BLaER1 (cell line): ENCODE data around the gene DDX56.
"Not testable (repeated sequence)": the region's sequence is repeated elsewhere in the genome, so short reads cannot be mapped to it uniquely, and the experiment has no call there.

ENCODE experiments used
- H3K27ac ChIP-seq: shearing (Covaris generic); formaldehyde crosslinking; 2 replicates; pipeline ENCODE4 v1.8.1; 2022
- H3K27me3 ChIP-seq: shearing (Covaris generic); formaldehyde crosslinking; 2 replicates; pipeline ENCODE4 v1.8.1; 2022
- H3K36me3 ChIP-seq: shearing (Covaris generic); formaldehyde crosslinking; 2 replicates; pipeline ENCODE4 v1.8.1; 2022
- H3K4me1 ChIP-seq: shearing (Covaris generic); formaldehyde crosslinking; 2 replicates; pipeline ENCODE4 v1.8.1; 2022
- H3K4me2 ChIP-seq: shearing (Covaris generic); formaldehyde crosslinking; 2 replicates; pipeline ENCODE4 v1.8.1; 2022
- H3K4me3 ChIP-seq: shearing (Covaris generic); formaldehyde crosslinking; 2 replicates; pipeline ENCODE4 v1.8.1; 2022
- H3K9ac ChIP-seq: shearing (Covaris generic); formaldehyde crosslinking; 2 replicates; pipeline ENCODE4 v1.8.1; 2022
- H3K9me3 ChIP-seq: shearing (Covaris generic); formaldehyde crosslinking; 2 replicates; pipeline ENCODE4 v1.8.1; 2022
- H4K20me1 ChIP-seq: shearing (Covaris generic); formaldehyde crosslinking; 2 replicates; pipeline ENCODE4 v1.8.1; 2022
- Cebpa-rat ChIP-seq: shearing (Covaris generic); IDR thresholded peaks from 2 replicates; pipeline ENCODE4 v1.8.1; 2022

Gene DDX56

GRCh38 chr7:44565097-44565794 is 8.5 kb downstream of the DDX56 start:
- Histone ChIP-seq H3K27me3 (no peaks in the 10 kb centered on the region), H4K20me1 (peaks cover 74% of the 10 kb centered on the region), H3K4me1 (no peaks in the 10 kb centered on the region), H3K27ac (no peak overlapping the region), H3K4me2 (no peak overlapping the region), H3K9ac (no peak overlapping the region), H3K9me3 (no peaks in the 10 kb centered on the region), H3K36me3 (peaks cover 75% of the 10 kb centered on the region), H3K4me3 (no peak overlapping the region)
- TF ChIP-seq Cebpa-rat, result no peak

- peaks cover 69% of the 10 kb centered on the region for H3K36me3 ChIP-seq
- H3K9ac ChIP-seq, result no peak overlapping the region
- no peak overlapping the region for H3K27ac ChIP-seq
- H3K27me3 ChIP-seq, result no peaks in the 10 kb centered on the region
- H3K4me1 ChIP-seq, result no peaks in the 10 kb centered on the region
- no peak overlapping the region for H3K4me2 ChIP-seq
- no peak for TF ChIP-seq Cebpa-rat
- H3K9me3 ChIP-seq, result no peaks in the 10 kb centered on the region
- no peak overlapping the region for H3K4me3 ChIP-seq
- H4K20me1 ChIP-seq, result peaks cover 68% of the 10 kb centered on the region
These were observed 9.1 kb downstream of the DDX56 start for GRCh38 chr7:44564606-44565005.

- Histone ChIP-seq H3K4me3 (no peak overlapping the region), H3K27me3 (no peaks in the 10 kb centered on the region), H4K20me1 (peaks cover 54% of the 10 kb centered on the region), H3K4me2 (no peak overlapping the region), H3K36me3 (peaks cover 55% of the 10 kb centered on the region), H3K9me3 (no peaks in the 10 kb centered on the region), H3K9ac (no peak overlapping the region), H3K4me1 (no peaks in the 10 kb centered on the region), H3K27ac (no peak overlapping the region)
- no peak for TF ChIP-seq Cebpa-rat
These were observed 10.5 kb downstream of the DDX56 start for GRCh38 chr7:44563171-44563679.

- peaks cover 48% of the 10 kb centered on the region for H4K20me1 ChIP-seq
- H3K4me2 ChIP-seq, result not testable (repeated sequence)
These were observed 11.1 kb downstream of the DDX56 start for GRCh38 chr7:44562622-44562962.

GRCh38 chr7:44561962-44562621 is 11.6 kb downstream of the DDX56 start:
- Histone ChIP-seq H3K36me3 (peaks cover 44% of the 10 kb centered on the region), H3K27me3 (no peaks in the 10 kb centered on the region), H3K9me3 (no peaks in the 10 kb centered on the region), H3K4me1 (no peaks in the 10 kb centered on the region), H4K20me1 (peaks cover 43% of the 10 kb centered on the region), H3K9ac (no peak overlapping the region), H3K4me3 (no peak overlapping the region), H3K4me2 (no peak overlapping the region), H3K27ac (no peak overlapping the region)
- no peak for TF ChIP-seq Cebpa-rat

More at GRCh38 chr7:44562622-44562962, 11.1 kb downstream of the DDX56 start:
- not testable (repeated sequence) for H3K27ac ChIP-seq, H3K9me3 ChIP-seq, H3K4me1 ChIP-seq, H3K9ac ChIP-seq, H3K27me3 ChIP-seq, H3K4me3 ChIP-seq
- H3K36me3 ChIP-seq, result peaks cover 49% of the 10 kb centered on the region

GRCh38 chr7:44561481-44561880 is 12.2 kb downstream of the DDX56 start:
- H3K9ac ChIP-seq, result no peak overlapping the region
- H4K20me1 ChIP-seq, result peaks cover 38% of the 10 kb centered on the region
- no peak overlapping the region for H3K27ac ChIP-seq
- H3K4me3 ChIP-seq, result no peak overlapping the region
- no peak overlapping the region for H3K4me2 ChIP-seq
- H3K27me3 ChIP-seq, result no peaks in the 10 kb centered on the region
- H3K4me1 ChIP-seq, result no peaks in the 10 kb centered on the region
- H3K36me3 ChIP-seq, result peaks cover 38% of the 10 kb centered on the region
- H3K9me3 ChIP-seq, result no peaks in the 10 kb centered on the region
- no peak for TF ChIP-seq Cebpa-rat

GRCh38 chr7:44559485-44559884 is 14.2 kb downstream of the DDX56 start:
- no peak overlapping the region for H3K27ac ChIP-seq
- no peak overlapping the region for H3K4me3 ChIP-seq
- no peaks in the 10 kb centered on the region for H3K4me1 ChIP-seq
- H3K27me3 ChIP-seq, result no peaks in the 10 kb centered on the region
- peaks cover 20% of the 10 kb centered on the region for H4K20me1 ChIP-seq
- no peak overlapping the region for H3K4me2 ChIP-seq
- peaks cover 20% of the 10 kb centered on the region for H3K36me3 ChIP-seq
- no peaks in the 10 kb centered on the region for H3K9me3 ChIP-seq
- H3K9ac ChIP-seq, result no peak overlapping the region
- TF ChIP-seq Cebpa-rat, result no peak

GRCh38 chr7:44557485-44557884 is 16.2 kb downstream of the DDX56 start:
- H3K36me3 ChIP-seq, result 0 out of 2 replicates have a peak, but pooled peaks cover 5% of the 10 kb centered on the region
- no peak overlapping the region for H3K4me3 ChIP-seq
- no peaks in the 10 kb centered on the region for H3K9me3 ChIP-seq
- no peak overlapping the region for H3K27ac ChIP-seq
- no peaks in the 10 kb centered on the region for H3K27me3 ChIP-seq
- no peak overlapping the region for H3K4me2 ChIP-seq
- no peaks in the 10 kb centered on the region for H3K4me1 ChIP-seq
- H4K20me1 ChIP-seq, result peaks cover 6% of the 10 kb centered on the region; the same call in 1 of the 2 replicates
- H3K9ac ChIP-seq, result no peak overlapping the region
- no peak for TF ChIP-seq Cebpa-rat

GRCh38 chr7:44555350-44555749 is 18.4 kb downstream of the DDX56 start:
- Histone ChIP-seq H3K4me3 (no peak overlapping the region), H3K4me2 (no peak overlapping the region), H3K9me3 (no peaks in the 10 kb centered on the region), H4K20me1 (no peaks in the 10 kb centered on the region), H3K36me3 (no peaks in the 10 kb centered on the region), H3K27me3 (no peaks in the 10 kb centered on the region), H3K27ac (no peak overlapping the region), H3K4me1 (no peaks in the 10 kb centered on the region), H3K9ac (no peak overlapping the region)
- TF ChIP-seq Cebpa-rat, result no peak

GRCh38 chr7:44552473-44553005 is 21.2 kb downstream of the DDX56 start:
- not testable (repeated sequence) for H3K4me2 ChIP-seq, H3K36me3 ChIP-seq, H3K27me3 ChIP-seq, H3K4me1 ChIP-seq, H3K4me3 ChIP-seq, H3K9me3 ChIP-seq, H4K20me1 ChIP-seq, H3K27ac ChIP-seq, H3K9ac ChIP-seq
